SKM-1 (cell line): ENCODE results near the gene NUAK1.
"Not testable (repeated sequence)": the region's sequence is repeated elsewhere in the genome, so short reads cannot be mapped to it uniquely, and the experiment has no call there.

Experiments used
- DNase-seq: peaks from one replicate; lab custom pipeline; 2025; ENCODE audit not compliant: unreplicated experiment; lab: John Stamatoyannopoulos, UW

NUAK1 gene

GRCh38 chr12:106037524-106038298 is 101.0 kb downstream of the NUAK1 start:
- DNase-seq = no peak

- no peak for DNase-seq
These were observed 103.3 kb downstream of the NUAK1 start for GRCh38 chr12:106035421-106035820.

DNA sequence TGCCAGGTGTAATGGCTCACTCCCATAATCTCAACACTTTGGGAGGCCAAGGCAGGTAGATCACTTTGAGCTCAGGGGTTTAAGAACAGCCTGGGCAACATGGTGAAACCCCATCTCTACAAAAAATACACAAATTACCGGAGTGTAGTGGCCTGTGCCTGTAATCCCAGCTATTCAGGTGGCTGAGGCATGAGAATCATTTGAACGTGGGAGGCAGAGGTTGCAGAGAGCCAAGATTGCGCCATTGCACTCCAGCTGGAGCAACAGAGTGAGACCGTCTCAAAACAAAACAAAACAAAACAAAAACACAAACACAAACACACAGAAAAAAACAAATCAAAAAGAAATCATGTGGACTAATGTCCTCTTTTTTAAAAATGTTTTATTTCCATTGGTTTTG is 104.4 kb downstream of the NUAK1 start:
- no peak for DNase-seq

DNA sequence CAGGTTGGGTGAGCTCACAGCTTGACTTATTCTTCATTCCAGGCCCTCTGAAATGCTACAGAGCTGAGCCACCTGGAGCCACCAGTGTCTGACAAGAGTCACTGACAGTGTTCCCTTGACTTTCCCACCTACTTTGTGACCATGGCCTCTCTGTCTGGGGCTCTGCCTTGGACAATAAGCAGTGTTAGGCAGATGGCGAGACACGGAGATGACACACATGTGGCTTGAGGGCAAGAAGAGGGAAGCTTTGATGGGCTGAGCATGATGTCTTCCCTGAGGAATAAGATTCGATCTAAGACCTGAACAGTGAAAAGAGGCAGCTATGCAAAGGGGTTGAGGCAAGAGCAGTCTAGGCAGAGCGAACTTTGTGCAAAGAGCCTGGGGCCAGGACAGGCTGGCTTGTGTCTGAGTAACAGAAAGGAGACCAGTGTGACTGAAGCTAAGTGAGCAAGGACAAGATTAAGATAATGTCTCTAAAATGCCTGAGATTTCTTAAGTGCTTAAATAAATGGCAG is 105.5 kb downstream of the NUAK1 start:
- no peak for DNase-seq

GRCh38 chr12:106032623-106032925 is 106.2 kb downstream of the NUAK1 start:
- DNase-seq = no peak

DNA sequence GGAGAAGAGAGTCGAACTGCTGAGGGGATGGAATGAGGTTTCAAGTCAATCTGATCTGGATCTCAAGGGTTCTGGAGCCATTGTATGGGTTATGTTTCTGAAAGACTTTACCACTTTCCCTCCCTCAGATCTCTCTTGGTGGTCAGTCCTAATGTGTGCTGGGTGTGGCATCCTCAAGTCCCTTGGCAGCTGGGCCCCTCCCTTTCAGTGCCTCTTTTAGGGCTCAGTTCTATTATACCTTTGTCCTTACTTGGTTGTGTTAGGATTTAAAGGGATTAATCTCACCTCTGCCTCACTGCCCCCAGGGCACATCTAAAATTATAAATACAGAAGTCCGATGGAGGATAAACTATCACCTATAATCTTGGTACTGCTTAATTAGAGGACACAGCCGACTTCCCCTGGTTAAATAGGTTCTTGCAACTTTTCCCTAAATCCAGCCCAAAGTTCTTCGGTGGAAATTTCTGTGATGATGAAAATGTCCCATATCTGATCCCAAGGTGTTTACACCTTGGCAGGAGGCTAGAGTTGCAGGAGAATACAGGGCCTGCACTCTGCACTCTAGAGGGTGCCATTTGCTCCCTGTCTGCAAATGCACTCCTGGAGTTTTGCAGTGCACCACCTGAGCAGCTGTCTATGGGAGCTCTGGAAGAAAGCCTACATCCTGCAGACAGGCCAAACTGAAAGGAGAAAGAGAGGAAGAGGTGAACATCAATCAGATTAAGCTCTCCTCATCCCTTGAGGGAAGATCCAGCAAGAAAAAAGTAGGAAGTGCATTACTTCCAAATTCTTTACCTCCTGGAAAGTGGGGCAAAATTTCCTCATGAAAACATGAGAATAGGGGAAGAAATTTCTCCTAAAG is 106.8 kb downstream of the NUAK1 start:
- DNase-seq = no peak

DNA sequence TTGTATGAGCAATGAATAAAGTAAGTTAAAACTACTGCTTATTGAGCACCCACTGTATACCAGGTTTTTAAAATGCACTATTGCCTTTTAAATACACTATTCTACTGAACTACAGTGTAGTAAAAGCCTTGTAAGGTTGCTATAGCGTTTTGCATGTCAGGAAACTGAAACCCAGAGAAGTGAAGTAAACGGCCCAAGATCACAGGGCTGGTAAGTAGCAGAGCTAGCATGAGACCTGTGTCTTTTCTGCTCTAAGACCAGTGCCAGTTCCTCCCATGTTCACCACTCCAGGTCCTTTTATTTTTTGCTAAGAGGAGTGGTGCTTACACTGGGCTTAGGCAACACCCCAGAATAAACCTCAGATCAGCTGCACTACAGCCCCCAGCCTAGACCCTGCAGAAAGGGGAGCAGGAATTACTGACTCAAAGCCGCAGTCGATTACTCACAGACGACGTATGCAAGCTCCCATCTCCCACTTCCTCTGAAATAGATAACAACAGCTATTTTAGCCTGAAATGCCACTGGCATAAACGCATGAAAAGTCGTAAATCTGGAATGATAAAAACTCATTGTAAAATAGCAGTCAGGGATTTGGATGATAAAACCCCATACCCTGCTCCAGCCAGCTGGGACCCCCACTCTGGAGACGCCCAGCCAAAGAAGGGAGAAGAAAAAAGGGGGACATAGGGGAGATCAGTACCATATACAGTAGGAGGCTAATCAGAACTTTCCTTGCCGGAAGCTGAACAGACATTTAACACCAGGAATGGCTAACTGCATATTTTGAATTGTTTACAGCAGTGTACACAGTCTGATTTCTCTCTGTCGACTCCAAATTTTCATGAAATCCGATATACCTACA is 108.3 kb downstream of the NUAK1 start:
- DNase-seq = no peak

- DNase-seq = no peak
These were observed 109.2 kb downstream of the NUAK1 start for GRCh38 chr12:106029532-106029931.

- no peak for DNase-seq
These were observed 110.8 kb downstream of the NUAK1 start for GRCh38 chr12:106027911-106028310.

GRCh38 chr12:106027286-106027685 is 111.5 kb downstream of the NUAK1 start:
- no peak for DNase-seq

DNA sequence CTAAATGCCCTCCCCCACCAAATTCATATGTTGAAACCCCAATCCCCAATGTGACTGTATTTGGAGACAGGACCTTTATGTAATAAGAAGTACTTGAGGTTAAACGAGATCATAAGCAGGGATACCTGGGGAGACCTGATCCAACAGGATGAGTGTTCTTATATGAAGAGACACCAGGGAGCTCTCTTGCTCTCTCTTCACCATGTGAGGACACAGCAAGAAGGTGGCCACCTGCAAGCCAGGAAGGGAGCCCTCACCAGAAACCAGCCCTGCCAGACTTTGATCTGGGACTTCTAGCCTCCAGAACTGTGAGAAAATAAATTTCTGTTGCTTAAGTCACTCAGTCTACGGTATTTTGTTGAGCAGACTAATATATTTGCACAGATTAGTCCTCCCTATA is 113.6 kb downstream of the NUAK1 start:
- DNase-seq = no peak

DNA sequence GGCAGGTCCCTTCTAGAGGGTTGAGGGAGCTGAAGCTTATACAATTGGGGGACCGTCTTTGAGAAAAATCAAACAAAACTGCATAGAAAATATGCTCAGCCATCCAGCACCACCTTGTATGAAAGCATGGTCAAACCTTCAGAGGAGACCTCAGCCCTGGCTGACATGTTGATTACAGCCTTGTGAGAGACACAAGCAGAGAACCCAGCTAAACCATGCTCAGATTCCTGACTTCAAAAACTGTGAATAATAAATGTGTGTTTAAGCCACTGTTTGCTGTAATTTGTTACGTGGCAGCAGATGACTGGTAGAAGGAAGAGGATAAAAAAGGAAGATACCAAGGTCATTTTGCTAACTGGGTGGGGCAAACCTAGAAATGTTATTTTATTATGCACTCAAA is 115.7 kb downstream of the NUAK1 start:
- DNase-seq = no peak

DNA sequence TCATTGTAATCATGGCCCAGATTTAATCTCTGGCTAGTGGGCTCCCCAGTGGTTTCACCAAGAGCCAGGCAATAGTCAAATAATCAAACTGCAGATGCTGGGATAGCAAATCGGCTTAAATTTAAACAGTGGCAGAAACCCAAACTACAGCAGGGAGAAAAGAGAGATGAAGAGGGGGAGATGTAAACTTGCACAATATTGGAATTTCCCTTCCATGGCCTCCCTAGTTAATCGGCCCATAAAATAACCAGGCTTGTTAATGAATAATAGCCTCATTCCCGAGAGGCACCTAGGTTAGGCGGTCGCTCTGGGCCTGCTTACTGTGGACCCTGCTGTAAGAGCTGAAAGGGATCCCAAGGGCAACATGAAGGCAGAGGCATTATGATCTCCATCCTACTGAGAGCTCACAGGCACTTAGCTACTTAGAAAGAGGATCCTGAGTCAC is 116.2 kb downstream of the NUAK1 start:
- DNase-seq = no peak

GRCh38 chr12:106021516-106021915 is 117.2 kb downstream of the NUAK1 start:
- DNase-seq = no peak

GRCh38 chr12:106020736-106021135 is 118.0 kb downstream of the NUAK1 start:
- DNase-seq = no peak

GRCh38 chr12:106019144-106019543 is 119.6 kb downstream of the NUAK1 start:
- DNase-seq = no peak

DNA sequence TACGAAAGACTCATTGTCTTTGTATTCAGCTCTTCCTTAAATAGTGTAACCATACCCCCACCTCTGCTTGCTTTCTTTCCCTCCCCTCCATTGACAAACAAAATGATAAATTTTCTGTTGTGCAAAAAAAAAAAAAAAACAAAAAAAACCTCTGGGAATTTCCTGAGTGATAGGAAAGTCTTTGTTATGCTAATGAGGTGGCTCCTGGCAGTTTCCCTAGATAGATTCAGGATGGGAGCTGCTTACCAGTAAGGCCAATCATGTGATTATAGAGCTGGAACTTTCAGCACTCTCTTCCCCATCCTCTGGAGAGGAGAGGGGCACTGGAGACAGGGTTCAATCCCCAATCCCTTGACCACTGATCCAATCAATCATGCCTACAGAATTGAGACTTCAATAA is 120.5 kb downstream of the NUAK1 start:
- DNase-seq = no peak

GRCh38 chr12:106016601-106017278 is 122.0 kb downstream of the NUAK1 start:
- not testable (repeated sequence) for DNase-seq

GRCh38 chr12:106015646-106016045 is 123.1 kb downstream of the NUAK1 start:
- DNase-seq = no peak

DNA sequence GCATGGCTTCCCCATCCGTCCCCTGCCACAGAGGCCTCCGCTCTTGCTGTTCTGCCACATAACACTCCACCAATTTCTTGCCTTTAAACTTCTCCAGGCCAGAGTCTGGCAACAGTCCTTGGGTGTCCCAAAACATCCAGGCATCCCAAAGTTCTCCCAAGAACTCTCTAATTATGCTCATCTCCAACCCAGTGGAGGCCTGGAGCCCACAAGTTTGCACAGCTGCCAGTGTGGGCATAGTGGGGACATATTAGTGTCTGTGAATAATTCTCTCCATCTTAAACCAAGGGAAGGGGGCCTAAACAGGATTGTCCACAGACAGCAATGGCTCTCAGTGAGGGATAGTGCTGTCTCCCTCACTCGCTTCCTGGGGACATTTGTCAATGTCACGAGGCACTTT is 124.8 kb downstream of the NUAK1 start:
- no peak for DNase-seq
